Mesenchymal stem cell (in vitro differentiated cells and primary cell): ENCODE results near the gene PUDP.
A peak's percentile ranks its signal among the peaks of the same experiment; 100 is the strongest.

Experiments
- DNase-seq: peaks from one replicate; pipeline ENCODE4 v3.0.0-alpha.2; 2013
- H2AFZ ChIP-seq: one replicate; pipeline ENCODE4 v1.6.1; 2013; ENCODE audit warnings: low read depth, mild to moderate bottlenecking, control low read depth, inconsistent platforms, low read length, moderate library complexity
- H2AK5ac ChIP-seq: 2 replicates; pipeline ENCODE4 v1.6.1; 2013; ENCODE audit warnings: low read length, moderate library complexity, mild to moderate bottlenecking, inconsistent platforms; ENCODE audit not compliant: severe bottlenecking
- H2BK120ac ChIP-seq: one replicate; pipeline ENCODE4 v1.6.1; 2013; ENCODE audit warnings: low read depth, mild to moderate bottlenecking, inconsistent platforms, low read length, moderate library complexity
- H2BK12ac ChIP-seq, 2 experiments: one replicate each; pipeline ENCODE4 v1.6.1; 2013; ENCODE audit warnings: inconsistent platforms in 2 of 2, low read length in 2 of 2, mild to moderate bottlenecking in 2 of 2, moderate library complexity in 2 of 2, control low read depth in 1 of 2
- H2BK15ac ChIP-seq: one replicate; pipeline ENCODE4 v1.6.1; 2013; ENCODE audit warnings: mild to moderate bottlenecking, low read depth, inconsistent platforms; ENCODE audit not compliant: poor library complexity, severe bottlenecking
- H2BK5ac ChIP-seq: 2 replicates; pipeline ENCODE4 v1.6.1; 2013; ENCODE audit warnings: low read depth, mild to moderate bottlenecking, low read length, control low read depth, inconsistent platforms; ENCODE audit not compliant: poor library complexity, severe bottlenecking
- H3K14ac ChIP-seq, 2 experiments: one replicate each; pipeline ENCODE4 v1.6.1; 2013; ENCODE audit warnings: inconsistent platforms in 2 of 2, low read length in 2 of 2, control low read depth in 1 of 2, mild to moderate bottlenecking in 1 of 2, moderate library complexity in 1 of 2
- H3K18ac ChIP-seq, 2 experiments: one replicate each; pipeline ENCODE4 v1.6.1; 2013; ENCODE audit warnings: inconsistent platforms in 2 of 2, low read length in 2 of 2, control low read depth in 1 of 2, low read depth in 1 of 2, mild to moderate bottlenecking in 1 of 2
- H3K23ac ChIP-seq, 2 experiments: one replicate each; pipeline ENCODE4 v1.6.1; 2013; ENCODE audit warnings: inconsistent platforms in 2 of 2, low read length in 2 of 2, mild to moderate bottlenecking in 2 of 2, moderate library complexity in 2 of 2, control low read depth in 1 of 2
- H3K27ac ChIP-seq: 2 replicates; pipeline ENCODE4 v1.5.1; 2013; ENCODE audit warnings: mild to moderate bottlenecking, moderate library complexity, low read length, control low read depth, inconsistent platforms; ENCODE audit not compliant: poor library complexity, severe bottlenecking
- H3K27me3 ChIP-seq, 2 experiments: 2 replicates each; pipeline versions ENCODE4 v1.6.1 to v1.7.0; 2013; ENCODE audit warnings: low read length in 2 of 2, mild to moderate bottlenecking in 2 of 2, moderate library complexity in 2 of 2, control low read depth in 1 of 2, inconsistent platforms in 1 of 2; ENCODE audit not compliant: control insufficient read depth in 1 of 2, insufficient read depth in 1 of 2
- H3K36me3 ChIP-seq, 2 experiments: 2 replicates each; pipeline versions ENCODE4 v1.6.1 to v1.7.0; 2013; ENCODE audit warnings: low read length in 2 of 2, control low read depth in 1 of 2, inconsistent platforms in 1 of 2, low read depth in 1 of 2, mild to moderate bottlenecking in 1 of 2; ENCODE audit not compliant: insufficient read depth in 2 of 2, control insufficient read depth in 1 of 2
- H3K4ac ChIP-seq, 2 experiments: one replicate each; pipeline ENCODE4 v1.6.1; 2013; ENCODE audit warnings: inconsistent platforms in 2 of 2, low read length in 2 of 2, mild to moderate bottlenecking in 2 of 2, moderate library complexity in 2 of 2, control low read depth in 1 of 2, low read depth in 1 of 2
- H3K4me1 ChIP-seq: 2 replicates; pipeline ENCODE4 v1.6.1; 2013; ENCODE audit warnings: low read depth, low read length, control low read depth; ENCODE audit not compliant: control insufficient read depth, insufficient read depth
- H3K4me2 ChIP-seq: 2 replicates; pipeline ENCODE4 v1.6.1; 2013; ENCODE audit warnings: low read length, mild to moderate bottlenecking, inconsistent platforms; ENCODE audit not compliant: poor library complexity, severe bottlenecking
- H3K4me3 ChIP-seq, 2 experiments: 2 replicates each; pipeline versions ENCODE4 v1.5.1 to v1.7.0; 2013; ENCODE audit warnings: low read length in 2 of 2, mild to moderate bottlenecking in 2 of 2, control low read depth in 1 of 2, low read depth in 1 of 2; ENCODE audit not compliant: insufficient read depth in 1 of 2
- H3K79me1 ChIP-seq: replicated peaks from 2 replicates; pipeline ENCODE4 v1.6.1; 2013; ENCODE audit warnings: mild to moderate bottlenecking, control low read depth, low read length, inconsistent platforms; ENCODE audit not compliant: poor library complexity, severe bottlenecking
- H3K9ac ChIP-seq: 2 replicates; pipeline ENCODE4 v1.7.0; 2013; ENCODE audit warnings: mild to moderate bottlenecking, low read length, moderate library complexity
- H3K9me3 ChIP-seq: 2 replicates; pipeline ENCODE4 v1.7.0; 2013; ENCODE audit warnings: mild to moderate bottlenecking, low read length; ENCODE audit not compliant: control insufficient read depth
- H4K8ac ChIP-seq: one replicate; pipeline ENCODE4 v1.6.1; 2013; ENCODE audit warnings: inconsistent platforms, mild to moderate bottlenecking, low read length, moderate library complexity
- H4K91ac ChIP-seq: one replicate; pipeline ENCODE4 v1.6.1; 2013; ENCODE audit warnings: mild to moderate bottlenecking, low read length, inconsistent platforms
- WGBS: methylation state at CpG from one replicate; pipeline ENCODE4 v1.1.7; 2013; ENCODE audit warnings: mixed read lengths; 5-methylcytosine and 5-hydroxymethylcytosine counted together

PUDP gene

GRCh38 chrX:7062276-7062675 is 85.7 kb downstream of the PUDP start:
- no peak overlapping the region for H4K8ac ChIP-seq
- no peak overlapping the region for H3K4ac ChIP-seq
- no peak overlapping the region for H2BK5ac ChIP-seq
- H3K4me3 ChIP-seq, result no peak overlapping the region
- H2BK120ac ChIP-seq, result no peak overlapping the region
- H2AFZ ChIP-seq, result no peak overlapping the region
- H3K9me3 ChIP-seq, result no peaks in the 10 kb centered on the region
- H2BK15ac ChIP-seq, result no peak overlapping the region
- H3K9ac ChIP-seq, result no peak overlapping the region
- H3K23ac ChIP-seq, result no peak overlapping the region
- no peak overlapping the region for H2AK5ac ChIP-seq
- H3K36me3 ChIP-seq, result peaks cover 3 to 27% of the 10 kb centered on the region in 2 experiments
- DNase-seq, result peak; percentile 16
- H3K14ac ChIP-seq, result no peak overlapping the region
- H4K91ac ChIP-seq, result no peak overlapping the region
- peak overlapping the region in 1 of 2 experiments; percentile 8 for H3K18ac ChIP-seq
- H2BK12ac ChIP-seq, result no peak overlapping the region
- H3K4me1 ChIP-seq, result peaks cover 1% of the 10 kb centered on the region
- WGBS, result 32% methylated on average over 1 of the region's 1 CpG
- H3K4me2 ChIP-seq, result no peak overlapping the region
- peaks cover 9% of the 10 kb centered on the region for H3K79me1 ChIP-seq
- no peaks in the 10 kb centered on the region for H3K27me3 ChIP-seq
- H3K27ac ChIP-seq, result no peak overlapping the region

- Histone ChIP-seq H3K27me3 (no peaks in the 10 kb centered on the region), H4K91ac (no peak overlapping the region), H2BK5ac (no peak overlapping the region), H3K18ac (no peak overlapping the region), H3K4ac (no peak overlapping the region), H3K9ac (no peak overlapping the region), H3K79me1 (peaks cover 10% of the 10 kb centered on the region), H3K4me1 (peaks cover 1% of the 10 kb centered on the region), H2AFZ (no peak overlapping the region), H3K36me3 (peaks cover 7 to 36% of the 10 kb centered on the region in 2 experiments), H3K14ac (no peak overlapping the region), H3K27ac (no peak overlapping the region), H3K4me3 (no peak overlapping the region), H2BK120ac (no peak overlapping the region), H4K8ac (no peak overlapping the region), H3K23ac (no peak overlapping the region), H3K9me3 (no peaks in the 10 kb centered on the region), H2AK5ac (no peak overlapping the region), H2BK15ac (no peak overlapping the region), H2BK12ac (no peak overlapping the region), H3K4me2 (no peak overlapping the region)
- no peak for DNase-seq
- no CpG with 5 or more reads among the region's 2 CpGs for WGBS
Observed at GRCh38 chrX:7061429-7061828, 86.5 kb downstream of the PUDP start.

GRCh38 chrX:7060444-7060843 is 87.5 kb downstream of the PUDP start:
- Histone ChIP-seq H3K23ac (no peak overlapping the region), H2AFZ (no peak overlapping the region)
- WGBS, result 82% methylated on average over 6 of the region's 6 CpGs

GRCh38 chrX:7059859-7060258 is 88.1 kb downstream of the PUDP start:
- Histone ChIP-seq H4K8ac (no peak overlapping the region), H3K4ac (no peak overlapping the region)
- no peak for DNase-seq

More at GRCh38 chrX:7060444-7060843, 87.5 kb downstream of the PUDP start:
- H3K4me3 ChIP-seq, result no peak overlapping the region
- H3K9me3 ChIP-seq, result no peaks in the 10 kb centered on the region
- H3K18ac ChIP-seq, result no peak overlapping the region
- peaks cover 1% of the 10 kb centered on the region for H3K4me1 ChIP-seq
- H3K27me3 ChIP-seq, result no peaks in the 10 kb centered on the region
- no peak for DNase-seq
- no peak overlapping the region for H4K91ac ChIP-seq
- peaks cover 10 to 36% of the 10 kb centered on the region in 2 experiments for H3K36me3 ChIP-seq
- no peak overlapping the region for H3K4ac ChIP-seq
- H2BK120ac ChIP-seq, result no peak overlapping the region
- H3K9ac ChIP-seq, result no peak overlapping the region
- no peak overlapping the region for H2BK5ac ChIP-seq
- no peak overlapping the region for H4K8ac ChIP-seq
- H3K4me2 ChIP-seq, result no peak overlapping the region
- H2BK12ac ChIP-seq, result no peak overlapping the region
- H2AK5ac ChIP-seq, result no peak overlapping the region
- no peak overlapping the region for H2BK15ac ChIP-seq
- H3K14ac ChIP-seq, result no peak overlapping the region
- peaks cover 10% of the 10 kb centered on the region for H3K79me1 ChIP-seq
- no peak overlapping the region for H3K27ac ChIP-seq

More at GRCh38 chrX:7059859-7060258, 88.1 kb downstream of the PUDP start:
- Histone ChIP-seq H2AK5ac (no peak overlapping the region), H3K79me1 (peaks cover 10% of the 10 kb centered on the region), H3K4me2 (no peak overlapping the region), H3K27ac (no peak overlapping the region), H4K91ac (no peak overlapping the region), H3K27me3 (no peaks in the 10 kb centered on the region), H3K23ac (no peak overlapping the region), H2BK120ac (no peak overlapping the region), H2BK15ac (no peak overlapping the region), H3K14ac (no peak overlapping the region), H3K18ac (no peak overlapping the region), H3K4me1 (peaks cover 1% of the 10 kb centered on the region), H3K36me3 (peaks cover 10 to 36% of the 10 kb centered on the region in 2 experiments), H3K9me3 (no peaks in the 10 kb centered on the region), H3K9ac (no peak overlapping the region), H2AFZ (no peak overlapping the region), H2BK5ac (no peak overlapping the region), H2BK12ac (no peak overlapping the region), H3K4me3 (no peak overlapping the region)
- 91% methylated on average over 5 of the region's 5 CpGs for WGBS
